Vagina (tissue), 2 donors: ENCODE results near the gene GATA2.

Experiments used
- POLR2A ChIP-seq, 2 donors: fragments of 450-650 bp; IDR thresholded peaks; one replicate each; pipeline ENCODE4 v1.6.1; 2017; ENCODE audit warnings: antibody characterized with exemption in 2 of 2, mild to moderate bottlenecking in 2 of 2, moderate library complexity in 2 of 2
- TF ChIP-seq, protein P1 (sequence below), 3 experiments: fragments of 450-650 bp in 2 of 3; fragments of 200-600 bp in 1 of 3; sonication (generic) in 1 of 3; IDR thresholded peaks; one replicate each; pipeline ENCODE4 v1.5.1; 2017 to 2019; ENCODE audit warnings: antibody characterized with exemption in 3 of 3, mild to moderate bottlenecking in 2 of 3, moderate library complexity in 2 of 3

DNA sequence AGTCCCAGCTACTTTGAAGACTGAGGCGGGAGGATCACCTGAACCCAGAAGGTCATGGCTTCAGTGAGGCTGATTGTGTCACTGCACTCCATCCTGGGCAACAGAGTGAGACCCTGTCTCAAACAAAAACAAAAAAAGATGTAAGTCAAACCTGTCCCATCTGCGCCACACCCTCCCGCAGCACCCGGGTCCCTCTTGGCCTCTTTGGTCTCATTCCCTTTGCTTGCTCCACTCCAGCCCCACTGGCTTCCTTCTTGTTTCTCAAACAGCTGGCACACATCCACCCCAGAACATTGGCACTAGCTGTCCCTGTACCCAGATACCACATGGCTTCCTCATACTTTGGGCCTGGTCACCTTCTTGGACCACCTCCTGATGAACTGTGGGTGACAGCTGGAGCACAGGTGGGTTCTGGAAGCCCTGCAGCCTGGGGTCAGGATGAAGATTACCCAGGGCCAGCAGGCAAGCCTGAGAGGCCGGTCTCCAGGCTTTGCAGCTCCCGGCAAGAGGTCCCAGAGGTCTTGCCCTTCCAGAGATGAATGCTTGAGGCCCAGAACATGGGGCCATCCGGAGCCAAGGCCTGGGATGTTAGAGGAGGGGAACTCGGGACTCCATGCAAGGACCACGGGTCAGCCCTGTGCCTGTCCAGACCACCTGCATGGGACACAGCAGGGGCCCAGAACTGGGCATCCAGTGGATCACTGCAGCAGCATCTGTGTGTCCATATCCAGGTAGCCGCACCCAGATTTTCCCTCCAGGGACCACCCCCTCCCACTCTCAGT lies 10.9 kb upstream of the GATA2 start:
- no peak for TF ChIP-seq POLR2A (IDR thresholded peaks at IDR 0.05)
- TF ChIP-seq, protein P1, sequence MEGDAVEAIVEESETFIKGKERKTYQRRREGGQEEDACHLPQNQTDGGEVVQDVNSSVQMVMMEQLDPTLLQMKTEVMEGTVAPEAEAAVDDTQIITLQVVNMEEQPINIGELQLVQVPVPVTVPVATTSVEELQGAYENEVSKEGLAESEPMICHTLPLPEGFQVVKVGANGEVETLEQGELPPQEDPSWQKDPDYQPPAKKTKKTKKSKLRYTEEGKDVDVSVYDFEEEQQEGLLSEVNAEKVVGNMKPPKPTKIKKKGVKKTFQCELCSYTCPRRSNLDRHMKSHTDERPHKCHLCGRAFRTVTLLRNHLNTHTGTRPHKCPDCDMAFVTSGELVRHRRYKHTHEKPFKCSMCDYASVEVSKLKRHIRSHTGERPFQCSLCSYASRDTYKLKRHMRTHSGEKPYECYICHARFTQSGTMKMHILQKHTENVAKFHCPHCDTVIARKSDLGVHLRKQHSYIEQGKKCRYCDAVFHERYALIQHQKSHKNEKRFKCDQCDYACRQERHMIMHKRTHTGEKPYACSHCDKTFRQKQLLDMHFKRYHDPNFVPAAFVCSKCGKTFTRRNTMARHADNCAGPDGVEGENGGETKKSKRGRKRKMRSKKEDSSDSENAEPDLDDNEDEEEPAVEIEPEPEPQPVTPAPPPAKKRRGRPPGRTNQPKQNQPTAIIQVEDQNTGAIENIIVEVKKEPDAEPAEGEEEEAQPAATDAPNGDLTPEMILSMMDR (IDR thresholded peaks at IDR 0.05): no peak
